Measurements from ENCODE around the gene MYL10. TPM values are rescaled to one million over a fixed set of nuclear protein-coding genes. Genes with fewer than 3 reads are reported as not detected.
"Not testable (repeated sequence)": the region's sequence is repeated elsewhere in the genome, so short reads cannot be mapped to it uniquely, and the experiment has no call there.

MYL10 gene
- total RNA-seq, 1 donor from 2014 or later: not detected

DNA sequence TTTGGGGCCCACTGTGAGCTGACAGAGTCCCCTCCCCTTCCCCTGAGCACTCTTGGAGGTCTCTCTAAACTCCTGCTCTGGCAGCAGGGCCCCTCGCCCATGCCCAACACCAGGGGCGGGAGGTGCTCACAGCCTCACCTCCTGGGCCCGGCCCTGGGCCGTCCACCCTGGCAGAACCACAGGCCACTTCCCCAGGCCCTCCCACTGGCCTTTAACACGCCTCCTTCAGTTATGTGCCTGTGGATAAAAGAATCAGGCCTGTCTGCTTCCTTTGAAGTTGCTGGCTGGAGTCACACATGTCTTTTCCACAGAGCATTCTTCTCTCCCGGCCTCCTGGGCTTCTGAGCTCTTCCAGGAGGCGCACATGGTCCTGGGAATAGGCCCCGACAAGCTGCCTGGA lies 10.2 kb downstream of the MYL10 start:
- DNase-seq (ENCODE audit: low spot score): no peak

DNA sequence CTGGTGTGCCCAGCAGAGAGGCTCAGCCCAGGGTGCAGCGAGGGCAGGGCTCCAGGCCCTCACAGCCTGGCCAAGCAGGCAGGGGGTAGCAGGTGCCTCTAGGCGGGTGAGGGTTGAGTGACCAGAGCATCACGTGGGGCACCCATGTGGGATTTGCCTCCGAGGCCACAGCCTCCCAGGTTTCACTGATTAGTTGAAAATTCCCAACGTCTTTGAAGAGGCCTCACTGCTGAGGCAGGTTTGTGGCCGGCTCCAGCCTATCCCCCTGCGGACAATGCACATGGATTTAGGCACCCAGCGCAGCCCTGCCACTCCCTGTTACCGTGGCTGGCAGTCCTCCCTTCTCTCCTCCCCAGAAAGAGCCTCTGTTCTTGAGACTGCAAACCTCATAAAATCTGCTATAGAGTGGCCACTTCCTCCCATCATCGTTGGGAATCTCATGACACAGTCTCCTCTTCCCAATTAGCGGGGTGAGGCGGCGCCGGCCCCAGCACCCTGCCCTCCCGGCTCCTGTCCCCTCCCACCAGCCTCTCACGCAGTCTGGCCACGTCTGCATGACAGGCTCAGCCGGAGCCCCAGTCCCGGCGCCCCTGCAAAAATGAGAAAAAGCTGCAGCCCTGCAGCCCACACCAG lies 10.8 kb downstream of the MYL10 start:
- no peak for DNase-seq (ENCODE audit: low spot score)

DNA sequence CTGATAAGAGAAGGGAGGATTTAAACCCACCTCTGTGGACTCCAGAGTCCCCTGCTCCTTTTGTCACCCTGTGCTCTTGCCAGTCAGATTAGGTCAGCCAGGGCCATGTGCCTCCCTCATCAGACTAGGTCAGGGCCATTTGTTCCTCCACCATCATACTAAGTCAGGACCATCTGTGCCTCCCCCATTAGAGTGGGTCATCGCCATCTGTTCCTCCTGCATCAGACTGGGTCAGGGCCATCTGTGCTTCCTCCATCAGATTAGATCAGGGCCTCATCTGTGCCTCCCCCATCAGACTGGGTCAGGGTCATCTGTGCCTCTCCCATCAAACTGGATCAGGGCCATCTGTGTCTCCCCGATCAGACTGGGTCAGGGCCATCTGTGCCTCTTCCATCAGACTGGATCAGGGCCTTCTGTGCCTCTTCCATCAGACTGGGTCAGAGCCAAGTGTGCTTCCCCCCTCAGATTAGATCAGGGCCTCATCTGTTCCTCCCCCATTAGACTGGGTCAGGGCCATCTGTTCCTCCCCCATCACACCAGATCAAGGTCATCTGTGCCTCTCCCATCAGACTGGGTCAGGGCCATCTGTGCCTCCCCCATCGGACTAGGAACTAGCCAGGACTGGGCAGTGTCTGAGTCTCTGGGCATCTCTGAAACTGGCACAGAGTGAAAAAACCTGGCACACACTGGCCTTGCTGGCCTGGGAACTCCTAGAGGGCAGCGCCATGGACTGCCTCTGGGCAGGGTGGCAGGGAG lies 11.5 kb downstream of the MYL10 start:
- no peak for DNase-seq (ENCODE audit: low spot score)

DNA sequence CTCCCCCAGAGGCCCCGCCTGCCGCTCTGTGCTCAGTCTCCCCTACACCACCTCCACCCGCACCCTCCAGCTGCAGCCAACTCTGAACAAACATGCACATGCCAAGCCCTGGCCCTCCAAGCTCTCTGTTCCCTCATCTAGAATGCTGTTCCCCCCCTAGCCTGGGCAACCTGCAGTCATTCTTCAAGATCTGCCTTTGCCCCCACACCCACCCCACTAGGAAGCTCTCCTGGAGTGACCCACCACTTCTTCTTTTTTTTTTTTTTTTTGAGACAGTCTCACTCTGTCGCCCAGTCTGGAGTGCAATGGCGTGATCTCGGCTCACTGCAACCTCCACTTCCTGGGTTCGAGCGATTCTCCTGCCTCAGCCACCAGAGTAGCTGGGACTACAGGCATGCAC lies 13.7 kb downstream of the MYL10 start:
- no peak for DNase-seq (ENCODE audit: low spot score)

DNA sequence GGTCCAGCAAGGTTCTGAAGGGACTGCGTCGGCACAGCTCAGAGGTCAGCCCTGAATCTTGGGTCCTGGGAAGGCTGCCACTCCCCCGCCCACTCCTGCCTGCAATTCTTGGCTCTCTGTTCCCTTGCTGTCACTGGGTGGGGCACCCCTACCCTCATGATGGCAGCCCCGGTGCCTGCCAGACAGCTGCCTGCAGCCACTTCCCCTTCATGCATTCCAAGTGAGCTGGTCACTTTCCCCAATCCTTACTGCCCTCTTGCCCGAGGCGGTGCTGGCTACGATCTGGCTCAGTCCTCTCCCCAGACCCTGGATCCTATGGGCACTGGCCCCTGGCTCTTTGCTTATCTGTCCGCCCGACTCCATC lies 14.2 kb downstream of the MYL10 start:
- no peak for DNase-seq (ENCODE audit: low spot score)

DNA sequence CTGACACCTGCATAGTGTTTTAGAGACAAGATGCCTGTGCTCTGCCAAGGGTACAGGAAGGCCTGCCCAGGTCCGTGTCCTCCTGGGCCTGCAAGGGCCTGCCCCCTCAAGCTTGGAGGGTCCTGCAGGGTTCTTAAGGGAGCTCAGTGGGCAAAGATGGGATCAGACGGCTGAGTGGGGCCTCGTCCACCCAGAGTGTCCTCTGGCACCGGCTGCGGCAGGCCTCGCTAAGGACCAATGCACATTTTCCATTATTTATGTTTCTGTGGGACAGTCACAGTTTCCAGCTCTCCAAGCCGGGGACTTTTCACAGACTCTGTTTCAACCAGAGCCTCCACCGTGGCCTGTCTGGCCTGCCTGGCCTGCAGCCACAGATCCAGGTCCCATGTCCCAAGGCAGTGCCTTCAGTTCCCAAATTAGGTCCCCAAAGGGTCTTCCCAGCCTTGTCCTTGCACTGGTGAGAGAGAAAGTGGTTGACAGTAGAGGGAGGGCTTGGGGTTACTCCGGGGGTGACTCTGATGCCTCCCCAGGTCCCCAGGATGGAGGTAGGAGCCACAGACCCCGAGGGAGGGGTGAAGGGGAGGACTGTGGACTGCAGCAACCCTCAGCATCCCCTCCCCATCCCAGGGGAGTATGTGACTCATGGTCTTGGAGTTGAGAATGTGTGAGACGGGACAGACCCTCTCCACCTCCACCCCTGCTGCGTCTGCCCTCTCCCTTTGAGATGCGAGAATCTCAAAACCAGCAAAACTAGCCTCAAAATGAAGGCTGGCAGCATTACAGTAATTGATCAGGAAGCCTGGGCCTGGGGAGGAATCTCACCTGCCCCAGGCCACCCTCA lies 14.8 kb downstream of the MYL10 start:
- DNase-seq (ENCODE audit: low spot score): no peak

DNA sequence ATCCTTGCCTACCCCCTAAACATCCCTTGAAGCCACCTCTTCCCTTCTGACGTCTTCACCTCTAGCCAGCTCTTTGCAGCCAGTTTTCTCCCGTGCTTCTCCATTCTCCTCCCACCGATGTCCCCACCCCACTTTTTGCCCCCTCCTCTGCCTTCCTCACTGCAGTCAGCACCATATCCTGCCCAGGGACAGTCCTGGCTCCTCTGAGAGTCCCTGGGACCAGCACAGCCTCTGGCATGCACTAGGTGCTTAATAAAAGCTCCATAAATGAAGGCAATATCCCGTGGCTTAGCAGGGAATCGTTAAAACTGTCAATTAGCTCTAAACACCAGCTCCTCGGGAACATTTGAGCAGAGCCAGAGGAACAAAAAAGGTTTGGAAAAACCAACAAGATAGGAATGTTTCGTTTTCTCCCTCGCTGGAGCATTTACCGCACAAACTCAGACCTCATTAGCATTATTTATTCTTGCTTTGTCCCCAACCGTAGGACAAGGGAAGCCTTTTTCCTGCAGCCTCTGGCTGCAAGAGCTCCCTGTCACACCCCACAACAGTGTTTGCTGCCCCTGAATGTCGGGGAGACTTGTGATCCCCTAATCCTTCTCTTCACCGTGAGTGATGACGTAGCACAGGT lies 16.1 kb downstream of the MYL10 start:
- DNase-seq (ENCODE audit: low spot score): no peak

DNA sequence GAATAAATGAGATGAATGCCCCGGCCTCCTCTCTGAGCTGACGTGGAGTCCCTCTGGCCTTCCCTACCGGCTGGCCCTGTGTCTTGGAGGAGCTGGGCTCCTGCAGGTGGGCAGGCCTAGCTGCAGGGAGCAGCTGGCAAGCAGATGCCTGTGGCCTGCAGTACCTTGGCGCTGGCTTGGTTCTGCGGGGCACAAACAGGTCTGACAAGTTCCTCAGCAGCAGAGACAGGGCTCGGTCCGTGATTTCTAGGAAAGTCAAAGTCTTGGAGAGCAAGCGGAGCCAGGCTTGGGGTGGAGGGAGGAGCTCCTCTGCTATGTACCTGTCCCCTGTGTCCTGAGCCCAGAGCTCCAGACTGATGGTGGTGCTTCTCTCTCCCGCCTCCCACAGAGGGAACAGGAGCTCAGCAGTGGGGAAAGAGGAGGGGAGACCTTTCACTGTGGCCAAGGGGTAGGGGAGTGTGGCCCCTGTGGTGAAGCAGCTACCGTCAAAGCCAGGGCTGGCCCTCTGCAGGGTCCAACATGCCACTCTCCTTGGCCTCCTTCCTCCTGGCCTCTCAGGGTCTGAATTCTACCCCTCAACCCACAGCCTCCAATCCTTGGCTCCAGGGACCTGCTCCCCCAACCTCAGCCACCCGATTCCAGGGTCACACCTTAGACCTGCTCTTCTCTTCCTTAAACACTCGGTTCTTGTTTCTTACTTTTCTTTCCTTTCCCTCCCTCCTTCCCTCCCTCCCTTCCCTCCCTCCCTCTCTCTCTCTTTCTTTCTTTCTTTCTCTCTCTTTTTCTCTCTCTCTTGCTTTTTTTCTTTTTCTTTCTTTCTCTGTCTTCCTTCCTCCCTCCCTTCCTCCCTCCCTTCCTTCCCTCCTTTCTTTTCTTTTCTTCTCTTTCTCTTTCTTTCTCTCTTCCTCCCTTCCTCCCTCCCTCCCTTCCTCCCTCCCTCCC lies 20.1 kb downstream of the MYL10 start:
- DNase-seq (ENCODE audit: low spot score): no peak

DNA sequence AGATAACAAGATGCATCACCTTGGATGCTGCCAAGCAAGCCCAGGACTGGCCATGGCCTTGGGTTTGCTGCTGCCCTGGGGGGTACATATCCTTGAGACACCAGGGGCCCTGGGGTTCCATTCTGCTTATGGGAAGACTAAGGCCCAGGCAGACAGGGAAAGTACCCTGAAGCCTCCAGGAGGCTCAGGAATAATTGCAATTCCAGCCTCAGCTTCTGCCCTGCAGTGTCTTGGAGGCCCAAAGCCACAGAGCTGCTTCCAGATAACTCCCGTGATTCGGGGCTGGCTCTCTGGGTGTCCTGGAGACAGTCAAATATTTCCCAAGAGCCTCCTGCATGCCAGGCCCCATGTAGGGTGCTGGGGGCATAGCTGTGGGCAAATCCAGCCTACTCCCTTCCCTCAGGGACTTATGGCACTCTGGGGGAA lies 22.6 kb downstream of the MYL10 start:
- DNase-seq (ENCODE audit: low spot score): no peak

DNA sequence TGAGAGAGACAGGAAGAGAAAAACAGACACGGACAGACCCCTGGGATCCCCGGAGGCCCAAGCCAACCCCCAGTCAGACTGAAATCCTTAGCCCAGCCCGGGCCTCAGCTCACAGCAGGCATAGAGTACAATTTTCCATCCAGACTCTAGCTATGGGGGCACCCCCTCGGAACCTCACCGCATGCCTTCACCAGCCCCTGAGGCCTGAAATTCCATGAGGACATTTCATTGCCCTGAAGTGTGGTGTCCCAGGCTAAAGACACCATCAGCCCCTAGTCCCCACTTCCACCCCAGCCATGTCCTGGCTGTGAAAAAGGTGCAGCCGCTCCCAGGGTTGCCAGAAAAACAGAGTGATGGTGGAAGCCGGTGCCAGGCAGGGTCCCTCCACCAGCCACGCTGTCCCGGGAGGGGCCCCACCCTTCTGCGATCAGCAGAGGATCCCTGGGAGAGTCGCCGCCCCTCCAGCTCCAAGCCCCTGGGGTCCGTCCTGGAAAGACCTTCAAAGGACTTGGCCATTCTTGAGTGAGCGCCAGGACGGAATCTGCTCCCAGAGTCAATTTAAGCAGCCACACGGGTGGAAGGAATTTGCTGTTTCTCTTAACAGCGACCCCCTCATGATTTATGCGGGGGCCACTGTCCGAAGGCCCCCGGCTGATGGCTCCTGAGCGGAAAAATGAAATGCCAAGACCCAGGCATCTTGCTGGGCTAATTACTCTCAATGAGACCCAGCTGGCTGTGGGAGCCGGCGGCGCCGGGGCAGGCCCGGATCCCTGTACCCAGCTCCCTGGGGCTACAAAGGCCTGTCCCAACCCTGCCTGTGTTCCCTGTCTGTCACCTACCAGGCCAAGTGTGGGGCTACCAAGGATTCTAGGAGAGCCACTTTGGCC lies 23.2 kb downstream of the MYL10 start:
- DNase-seq (ENCODE audit: low spot score): no peak

DNA sequence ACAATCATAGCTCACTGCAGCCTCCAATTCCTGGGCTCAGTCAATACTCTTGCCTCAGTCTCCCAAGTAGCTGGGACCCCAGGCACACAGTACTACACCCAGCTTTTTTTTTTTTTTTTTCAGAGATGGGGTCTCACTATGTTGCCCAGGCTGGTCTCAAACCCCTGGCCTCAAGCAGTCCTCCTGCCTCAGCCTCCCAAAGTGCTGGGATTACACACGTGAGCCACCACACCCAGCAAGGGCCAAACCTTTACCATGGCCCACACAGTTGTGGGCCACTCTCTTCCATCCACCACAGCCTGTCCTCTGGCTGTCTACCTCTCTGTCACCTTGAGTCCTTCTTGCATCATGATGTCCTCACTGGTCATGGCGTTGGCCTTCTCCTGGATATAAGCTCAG lies 24.2 kb downstream of the MYL10 start:
- DNase-seq (ENCODE audit: low spot score): not testable (repeated sequence)

DNA sequence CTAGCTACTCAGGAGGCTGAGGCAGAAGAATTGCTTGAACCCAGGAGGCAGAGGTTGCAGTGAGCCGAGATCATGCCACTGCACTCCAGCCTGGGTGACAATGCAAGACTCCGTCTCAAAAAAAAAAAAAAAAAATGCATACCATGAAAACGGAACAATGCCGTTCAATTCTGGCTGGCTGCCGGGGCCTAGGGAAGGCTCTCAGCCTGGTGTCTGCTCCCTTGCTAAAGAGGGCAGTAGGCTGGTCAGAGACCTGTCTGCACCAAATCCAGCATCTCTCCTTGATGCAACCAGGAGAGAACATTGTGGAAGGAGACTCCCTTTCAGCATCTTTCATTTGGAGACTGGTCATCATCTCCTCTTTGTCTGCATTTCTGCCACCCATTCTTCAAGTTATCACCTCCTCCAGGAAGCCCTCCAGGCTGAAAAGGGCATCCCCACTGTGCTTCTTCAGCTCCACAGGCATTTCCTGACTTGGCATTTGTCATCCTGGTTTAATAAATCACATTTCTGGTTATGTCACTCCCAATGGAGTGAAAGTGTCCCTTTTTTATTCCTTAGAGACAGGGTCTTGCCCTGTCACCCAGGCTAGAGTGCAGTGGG lies 24.7 kb downstream of the MYL10 start:
- no peak for DNase-seq (ENCODE audit: low spot score)

DNA sequence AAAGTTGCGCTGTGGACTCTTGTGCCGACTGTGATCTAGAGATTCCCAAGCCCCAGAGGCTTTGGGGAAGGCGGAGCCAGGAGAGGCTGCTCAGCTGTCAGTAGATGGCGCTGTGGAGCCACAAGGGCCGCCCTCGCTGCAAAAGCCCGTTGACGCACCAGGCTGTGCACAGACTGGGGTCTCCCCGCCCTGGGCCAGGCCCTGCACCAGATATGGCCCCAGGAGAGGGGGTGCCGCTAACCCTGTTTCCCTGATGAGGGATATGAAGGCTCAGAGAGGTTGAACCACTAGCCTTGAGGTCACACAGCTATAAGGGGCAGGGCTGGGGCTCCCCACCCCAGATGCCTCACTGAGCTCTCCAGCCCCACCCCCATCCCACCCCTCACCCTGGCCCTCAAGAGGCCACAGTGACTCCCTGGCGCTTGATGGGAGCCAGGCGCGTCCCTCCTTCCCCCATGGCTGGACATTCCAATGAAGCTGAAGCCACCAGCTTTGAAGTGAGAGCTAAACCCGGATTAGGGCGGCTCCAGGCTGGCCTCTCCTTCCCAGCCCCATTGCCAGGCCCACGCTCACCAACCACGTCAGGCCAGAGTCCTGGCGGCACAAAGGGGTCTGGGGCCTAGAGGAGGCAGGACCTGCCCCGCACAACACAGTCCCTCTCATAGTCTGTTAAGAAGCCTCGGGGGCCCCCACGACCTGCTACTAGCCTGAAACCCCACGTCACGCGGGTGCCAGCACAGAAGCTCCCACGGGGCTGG lies 26.4 kb downstream of the MYL10 start:
- no peak for DNase-seq (ENCODE audit: low spot score)

DNA sequence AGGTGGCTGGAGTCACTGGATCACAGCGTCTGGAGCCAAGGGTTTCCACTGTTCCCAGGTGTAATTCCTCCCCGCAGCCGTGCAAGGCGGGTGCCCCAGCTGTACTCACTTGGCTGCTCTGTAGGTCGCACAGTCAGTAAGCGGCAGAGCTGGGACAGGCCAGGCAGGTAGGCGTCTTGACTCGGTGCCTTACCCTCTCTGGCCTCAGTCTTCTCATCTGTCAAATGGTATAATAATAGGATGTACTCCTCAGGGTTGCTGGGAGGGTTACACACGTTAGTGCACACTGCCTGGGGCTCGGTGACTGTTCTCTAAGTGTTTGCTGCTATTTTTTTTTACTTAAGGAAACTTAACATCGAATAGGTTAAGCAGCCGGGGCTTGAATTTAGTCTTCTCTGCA lies 27.0 kb downstream of the MYL10 start:
- DNase-seq (ENCODE audit: low spot score): no peak

DNA sequence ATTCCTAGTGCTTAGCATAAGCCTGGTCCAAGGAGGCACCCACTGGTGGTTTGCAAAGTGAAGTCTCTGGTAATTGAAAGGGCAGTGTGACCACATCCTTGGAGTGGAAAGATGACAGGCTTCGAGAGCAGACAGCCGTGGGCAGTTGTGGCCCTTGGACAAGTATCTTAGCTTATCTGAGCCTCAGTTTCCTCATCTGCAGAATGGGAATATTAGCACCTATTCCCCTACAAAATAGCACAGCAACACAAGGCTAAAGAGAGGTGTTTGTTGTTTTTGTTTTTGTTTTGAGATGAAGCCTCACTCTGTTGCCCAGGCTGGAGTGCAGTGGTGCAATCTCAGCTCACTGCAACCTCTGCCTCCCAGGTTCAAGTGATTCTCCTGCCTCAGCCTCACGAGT lies 29.3 kb downstream of the MYL10 start:
- DNase-seq (ENCODE audit: low spot score): no peak

DNA sequence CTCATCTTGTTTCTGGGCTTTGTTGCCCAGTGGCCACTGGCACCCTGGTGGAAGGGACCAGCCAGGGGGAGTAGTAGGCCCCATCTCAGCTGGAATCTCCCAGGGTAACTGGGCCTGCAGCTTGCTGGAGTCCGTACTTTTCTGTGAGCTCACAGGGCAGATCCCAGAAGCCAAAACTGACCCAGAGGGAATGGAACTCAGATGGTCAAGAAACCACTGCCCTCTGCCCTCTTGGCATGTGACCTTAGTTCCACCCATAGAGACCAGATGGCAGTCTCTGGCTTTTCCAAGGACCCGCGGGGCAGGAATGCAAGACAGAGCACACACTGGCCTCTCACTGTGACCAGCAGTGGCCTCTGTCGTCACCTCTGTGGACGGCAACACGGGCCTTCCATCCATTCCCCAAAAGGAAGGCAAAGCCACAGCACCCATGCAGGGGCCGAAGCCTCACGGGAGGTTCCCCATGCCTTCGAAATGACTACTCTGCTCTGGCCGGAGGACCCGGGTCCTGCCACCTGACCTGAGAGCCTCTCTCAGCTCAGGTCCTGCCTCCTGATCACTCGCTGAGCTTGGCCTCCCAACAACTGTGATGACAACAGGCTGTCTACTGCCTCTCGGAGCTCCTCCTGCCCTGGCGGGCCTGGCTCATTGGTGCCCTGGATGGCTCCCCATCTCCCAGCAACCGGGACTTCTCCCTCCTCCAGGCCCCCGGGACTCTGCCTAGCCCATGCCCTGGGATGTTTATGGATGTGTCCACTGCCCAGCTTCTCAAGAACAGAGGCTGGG lies 29.9 kb downstream of the MYL10 start:
- no peak for DNase-seq (ENCODE audit: low spot score)

DNA sequence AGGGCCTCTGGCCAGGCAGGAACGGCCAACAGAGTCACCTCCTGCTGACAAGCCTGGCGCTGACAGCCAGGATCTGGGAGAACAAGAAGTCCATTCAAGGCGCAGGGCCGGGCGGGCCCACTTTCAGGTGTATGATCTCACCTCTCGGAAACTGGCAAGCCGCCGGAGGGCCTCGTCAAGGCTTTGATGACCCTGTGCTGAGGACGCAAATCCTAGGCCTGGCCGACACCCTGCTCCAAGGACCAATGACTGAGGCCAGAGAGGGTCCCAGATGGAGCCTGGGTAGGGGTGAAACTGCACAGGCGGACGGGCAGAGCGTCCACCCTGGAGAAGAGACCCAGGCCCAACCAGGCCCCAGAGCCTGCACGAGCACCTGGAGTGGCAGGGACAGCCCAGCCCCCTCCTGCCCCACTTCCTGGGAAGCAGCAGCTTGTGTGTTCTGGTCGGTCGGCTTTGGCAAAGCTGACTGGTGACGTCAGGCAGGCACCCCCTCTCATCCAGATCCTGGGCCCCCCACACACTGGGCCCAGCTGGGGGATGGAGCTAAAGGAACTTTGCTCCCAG lies 30.6 kb downstream of the MYL10 start:
- no peak for DNase-seq (ENCODE audit: low spot score)

Data from mesenteric fat pad (tissue), 1 donor.